ENCODE data around the gene PARP12.

Gene PARP12

GRCh38 chr7:139976055-139976837 is 86.5 kb downstream of the PARP12 start:
- TF ChIP-seq CTCF (conservative IDR thresholded peaks at IDR 0.05; ENCODE audit: low read length), result no peak
- no peak for DNase-seq (ENCODE audit: low read depth)
- H3K4me3 ChIP-seq (ENCODE audit: low read length), result no peak overlapping the region

DNA sequence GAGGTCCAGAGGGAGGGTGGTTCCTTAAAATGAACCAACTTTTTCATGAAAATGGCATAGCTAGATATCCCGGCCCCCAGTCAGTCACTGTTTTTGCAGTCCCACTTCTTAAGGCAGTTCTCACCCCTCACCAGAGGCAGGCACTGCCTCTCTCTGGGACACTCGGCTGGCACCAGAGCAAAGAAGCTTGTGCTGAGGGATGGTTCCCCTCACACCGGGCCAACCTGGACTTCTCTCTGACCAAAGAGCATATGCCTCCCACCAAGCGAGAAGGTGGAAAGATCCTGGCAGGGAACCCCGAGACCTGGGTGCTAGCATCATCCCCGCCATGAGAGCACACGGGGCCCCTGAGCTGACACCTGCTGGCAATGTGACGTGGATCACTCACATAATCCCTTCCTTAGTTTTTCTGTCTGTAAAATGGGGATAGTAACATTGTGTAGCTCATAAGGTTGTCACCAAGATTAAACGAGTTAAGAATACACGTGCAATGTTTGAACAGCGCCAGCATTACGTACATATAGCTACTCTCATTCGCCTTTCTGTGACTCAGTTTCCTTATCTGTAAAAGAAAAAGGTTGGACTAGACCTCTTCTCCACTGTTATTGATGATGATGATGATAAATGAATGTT is 88.5 kb downstream of the PARP12 start:
- no peak for TF ChIP-seq CTCF (conservative IDR thresholded peaks at IDR 0.05; ENCODE audit: low read length)
- no peak for DNase-seq (ENCODE audit: low read depth)
- no peak overlapping the region for H3K4me3 ChIP-seq (ENCODE audit: low read length)

Data from AG10803 (cell line).